ENCODE results near the gene ATXN1.
"Not testable (repeated sequence)": the region's sequence is repeated elsewhere in the genome, so short reads cannot be mapped to it uniquely, and the experiment has no call there.

Gene ATXN1

GRCh38 chr6:16480763-16481560 lies 280.3 kb downstream of the ATXN1 start:
- DNase-seq (ENCODE audit: low spot score) (no peak), FAIRE-seq (no peak)

DNA sequence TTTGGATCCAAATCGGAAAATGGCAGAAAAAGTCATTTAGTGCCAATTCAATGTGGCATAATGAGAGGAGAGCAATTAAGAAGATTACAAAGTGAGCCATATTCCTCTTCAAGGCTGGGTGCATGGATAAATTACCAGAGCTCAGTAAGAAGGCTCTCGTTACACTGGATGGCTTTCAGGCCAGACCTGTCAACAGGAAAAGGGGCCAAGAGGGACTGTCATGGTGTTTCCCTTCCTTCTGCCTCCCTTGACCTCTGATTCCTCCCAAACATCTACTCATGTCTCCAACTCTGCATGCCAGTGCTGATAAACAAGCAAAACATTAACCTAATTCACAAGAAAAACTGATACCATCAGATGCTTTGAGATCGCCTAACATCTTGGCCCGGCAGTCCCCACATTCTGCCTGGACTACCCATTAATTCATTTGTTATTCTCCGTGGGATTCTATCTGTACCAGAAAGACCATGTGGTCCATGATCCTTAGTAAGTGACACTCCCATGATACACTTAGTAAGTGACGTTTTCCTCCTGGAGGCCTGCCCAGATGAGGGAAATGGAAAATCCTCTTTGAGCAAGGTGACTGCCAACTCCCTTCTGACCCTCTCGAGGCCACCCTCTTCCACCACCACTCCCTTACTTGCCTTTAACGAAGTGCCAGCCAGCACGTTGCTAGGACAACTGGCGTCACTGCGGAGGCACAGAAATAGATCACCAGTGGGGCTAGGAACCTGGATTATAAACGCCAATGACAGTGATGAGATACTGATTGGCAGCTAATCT lies 283.7 kb downstream of the ATXN1 start:
- DNase-seq (ENCODE audit: low spot score) (no peak), FAIRE-seq (no peak)

DNA sequence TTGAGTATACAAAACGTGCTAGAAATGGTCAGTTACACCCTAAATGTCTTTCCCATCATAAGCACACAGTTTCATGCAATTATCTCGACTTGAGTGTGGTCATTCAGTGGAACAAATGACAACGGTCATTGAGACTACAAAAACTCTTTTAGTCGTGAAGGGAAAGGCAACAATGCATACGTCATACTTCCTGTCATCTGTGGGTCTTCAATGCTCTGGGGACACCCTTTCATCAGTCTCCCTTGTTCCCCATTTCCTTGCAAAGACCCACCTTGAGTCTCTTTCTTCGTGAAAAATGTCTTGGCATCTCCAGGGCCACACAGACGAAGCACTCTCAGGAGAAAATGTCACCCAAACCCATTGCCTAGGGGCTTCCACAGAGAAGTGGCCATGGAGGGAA lies 284.4 kb downstream of the ATXN1 start:
- DNase-seq (ENCODE audit: low spot score) = no peak
- no peak for FAIRE-seq

DNA sequence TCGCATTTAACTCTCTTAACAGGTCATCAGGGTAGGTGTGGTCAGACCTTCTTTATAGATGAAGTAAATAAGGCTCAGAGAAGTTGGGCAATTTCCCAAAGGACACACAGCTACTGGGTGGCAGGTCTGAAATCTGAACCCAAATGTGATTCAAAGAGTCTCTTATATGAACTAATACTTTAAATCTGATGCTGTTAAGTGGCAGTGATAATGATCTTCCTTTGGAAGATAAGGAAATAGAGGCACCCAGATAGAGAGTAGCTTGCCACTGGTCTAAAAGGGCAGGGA lies 285.8 kb downstream of the ATXN1 start:
- FAIRE-seq (no peak), DNase-seq (ENCODE audit: low spot score) (no peak)

- DNase-seq (ENCODE audit: low spot score) (no peak), FAIRE-seq (no peak)
These were observed 286.3 kb downstream of the ATXN1 start for GRCh38 chr6:16474772-16475493.

- FAIRE-seq (no peak), DNase-seq (ENCODE audit: low spot score) (no peak)
These were observed 287.1 kb downstream of the ATXN1 start for GRCh38 chr6:16473908-16474771.

DNA sequence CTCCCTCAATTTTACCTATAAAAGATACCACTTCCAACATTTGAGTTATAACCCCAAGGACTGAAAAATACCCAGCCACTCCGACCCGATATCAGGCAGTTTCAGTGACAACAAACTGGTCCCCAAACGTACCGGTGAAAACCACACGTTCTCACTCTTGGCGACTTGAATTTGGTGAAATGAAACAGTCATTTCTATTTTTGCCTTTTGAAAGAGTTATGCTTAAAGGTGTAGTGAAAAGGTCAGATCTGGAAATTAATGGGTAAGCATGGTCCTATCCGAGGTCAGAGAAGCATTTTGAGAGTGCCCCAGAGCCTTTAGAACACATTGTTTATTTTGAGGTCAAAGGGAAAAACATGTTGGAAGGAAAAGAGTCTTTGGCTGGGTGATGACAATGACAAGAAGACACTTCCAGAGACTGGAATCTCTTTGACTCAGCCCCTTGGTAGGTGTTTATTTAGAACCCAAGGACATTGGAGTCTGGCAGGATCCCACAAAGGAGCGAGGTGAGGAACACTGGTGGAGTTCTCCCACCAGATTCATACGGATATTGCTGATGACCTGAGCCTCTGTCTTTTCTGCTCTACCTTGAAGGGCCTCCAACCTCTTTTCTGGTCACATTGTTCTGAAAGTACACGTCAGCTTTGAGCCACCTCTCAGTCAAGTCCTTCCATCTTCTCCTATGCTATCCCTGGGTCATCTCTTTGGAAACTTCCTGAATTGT lies 287.9 kb downstream of the ATXN1 start:
- FAIRE-seq = no peak
- no peak for DNase-seq (ENCODE audit: low spot score)

DNA sequence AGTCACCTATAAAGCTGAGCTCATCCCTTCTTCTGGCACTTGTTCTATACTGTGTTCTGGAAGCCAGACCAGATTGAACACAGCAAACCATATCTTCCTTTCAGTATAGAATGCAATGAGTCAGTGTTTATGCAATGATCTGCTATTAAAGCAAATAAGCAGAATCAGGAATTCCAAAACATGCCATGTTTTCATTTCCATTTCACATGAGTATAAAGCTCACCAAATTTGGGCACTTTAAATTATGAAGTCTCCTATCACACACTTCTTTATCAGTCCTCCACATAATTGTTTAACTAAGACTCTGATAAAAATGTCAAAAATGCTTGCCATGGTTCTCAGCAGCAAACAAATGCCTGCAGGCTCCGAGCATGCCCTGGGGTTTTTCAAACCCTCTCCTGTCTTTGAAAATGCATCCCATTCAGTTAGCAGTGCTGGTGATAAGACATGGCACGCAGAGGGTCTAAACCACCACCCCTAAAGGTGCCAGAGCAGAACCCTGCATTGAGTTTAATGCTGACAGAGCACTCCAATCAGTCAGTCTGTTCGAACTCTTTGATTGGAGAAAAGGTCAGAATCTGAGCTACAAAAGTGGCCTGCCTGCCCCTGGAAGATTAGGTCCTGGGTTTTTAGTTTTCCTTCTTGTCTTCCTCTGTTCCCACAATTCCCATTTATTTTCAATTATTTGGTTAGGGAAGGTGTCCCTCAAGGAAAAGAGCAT lies 288.8 kb downstream of the ATXN1 start:
- FAIRE-seq (no peak), DNase-seq (ENCODE audit: low spot score) (no peak)

DNA sequence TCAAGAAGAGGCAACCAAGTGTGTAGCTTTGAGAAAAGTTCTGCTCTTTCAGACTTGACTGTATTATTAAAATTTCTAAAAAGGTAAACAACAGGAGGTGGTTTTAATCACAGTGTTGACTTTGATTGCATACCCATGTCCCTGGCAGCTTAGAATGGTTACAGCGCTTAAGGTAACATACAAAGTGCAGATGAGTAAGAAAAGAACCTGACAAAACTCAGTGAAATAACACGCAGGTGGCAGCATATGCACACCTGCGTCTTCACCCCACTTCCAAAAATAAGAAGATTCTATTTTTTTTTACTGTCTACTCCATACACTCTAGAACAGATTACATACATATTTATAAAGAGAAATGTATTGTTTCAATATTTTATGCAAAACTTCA lies 289.4 kb downstream of the ATXN1 start:
- FAIRE-seq = no peak
- DNase-seq (ENCODE audit: low spot score) = no peak

- DNase-seq (ENCODE audit: low spot score) = no peak
- no peak for FAIRE-seq
These were observed 289.9 kb downstream of the ATXN1 start for GRCh38 chr6:16471222-16471909.

DNA sequence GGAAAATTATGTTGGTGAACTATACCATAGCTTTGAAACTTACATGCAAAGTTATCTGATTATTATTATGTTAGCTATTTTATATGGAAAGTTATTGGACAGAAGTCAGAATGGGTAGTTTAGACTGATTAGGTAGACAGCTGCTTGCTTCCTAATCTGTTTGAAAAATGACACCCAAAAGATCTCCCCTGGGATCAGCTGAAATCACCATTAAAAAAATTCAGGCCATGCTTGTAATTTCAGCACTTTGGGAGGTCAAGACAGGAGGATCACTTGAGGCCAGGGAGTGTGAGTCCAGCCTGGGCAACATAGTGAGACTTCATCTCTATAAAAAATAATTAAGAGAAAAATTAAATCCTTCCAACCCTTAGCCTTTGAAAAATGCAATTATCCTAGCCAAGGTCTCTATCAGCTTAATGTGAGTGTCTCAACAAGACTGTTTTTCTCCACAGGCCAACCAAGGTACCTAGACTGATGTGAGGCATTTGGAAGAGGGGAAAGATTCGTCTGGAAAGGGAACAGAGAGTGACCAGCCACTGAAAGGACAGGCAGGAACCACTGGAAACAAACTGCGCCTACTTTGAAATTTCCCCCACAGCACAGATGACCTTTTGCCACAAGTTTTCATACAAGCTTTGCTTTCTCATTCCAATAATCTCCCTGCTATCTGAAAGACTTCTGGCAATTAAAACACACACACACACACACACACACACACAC lies 290.6 kb downstream of the ATXN1 start:
- DNase-seq (ENCODE audit: low spot score) (no peak), FAIRE-seq (no peak)

DNA sequence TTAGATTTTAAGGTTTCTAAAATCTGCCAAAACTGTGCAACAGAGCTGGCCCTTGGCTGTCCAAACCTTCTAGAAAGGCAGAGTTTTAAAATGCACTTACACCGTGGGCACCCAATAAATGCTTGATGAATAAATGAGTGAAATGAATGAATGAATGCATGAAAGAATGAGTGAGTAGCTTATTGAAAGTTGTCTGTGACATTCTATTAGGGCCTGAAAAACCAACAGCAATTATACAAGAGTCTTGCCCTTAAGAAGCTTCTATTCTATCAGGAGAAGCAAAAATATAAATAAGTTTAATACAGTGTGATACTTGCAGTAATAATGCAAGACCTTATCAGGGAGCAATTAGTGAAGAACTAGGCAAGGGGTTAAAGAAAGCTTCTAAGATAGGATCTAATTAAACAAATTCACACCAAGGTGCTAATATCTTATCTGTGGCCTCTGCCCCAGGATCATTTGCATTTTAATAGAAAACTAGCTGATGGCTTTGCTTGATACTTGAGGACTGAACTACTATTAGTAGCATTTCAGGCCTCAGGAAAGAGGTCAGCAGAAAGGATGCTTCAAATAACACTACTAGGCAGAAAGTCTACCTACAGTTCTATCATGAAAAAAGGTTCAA lies 292.2 kb downstream of the ATXN1 start:
- no peak for DNase-seq (ENCODE audit: low spot score)
- FAIRE-seq = no peak

DNA sequence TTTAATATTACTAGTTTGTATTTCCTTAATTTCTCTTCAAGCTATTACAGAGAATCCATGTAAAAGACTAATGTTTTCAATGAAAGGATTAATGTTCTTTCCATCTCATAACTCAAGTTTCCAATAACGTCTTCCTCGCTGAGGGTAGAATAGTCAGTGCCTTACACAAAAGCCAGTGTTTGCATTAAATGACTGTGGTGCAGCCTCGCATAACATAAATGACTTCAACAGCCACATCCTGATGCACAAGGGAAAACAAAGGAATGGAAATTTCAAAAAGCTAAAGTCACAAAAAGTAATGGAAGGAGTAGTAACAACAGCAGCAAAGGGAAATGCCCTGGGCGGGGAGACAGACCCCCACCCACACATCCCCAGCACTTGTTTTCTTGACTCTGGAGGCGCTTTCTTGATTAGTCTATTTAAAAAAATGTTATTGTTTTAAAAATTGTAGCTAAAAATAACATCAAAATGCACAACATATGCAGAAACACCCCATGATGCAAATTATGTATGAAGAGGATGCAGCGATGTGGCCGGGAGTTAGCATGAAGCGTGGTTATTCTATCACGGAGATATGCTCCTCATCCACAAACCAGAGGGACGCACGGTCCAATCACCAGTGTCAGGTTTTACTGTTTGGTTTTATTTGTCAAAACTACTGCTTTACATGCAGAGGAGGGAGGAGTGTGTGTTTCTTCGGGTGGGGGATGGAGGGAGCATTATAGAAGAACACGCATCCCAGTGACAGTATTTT lies 294.3 kb downstream of the ATXN1 start:
- FAIRE-seq = no peak
- DNase-seq (ENCODE audit: low spot score) = no peak

DNA sequence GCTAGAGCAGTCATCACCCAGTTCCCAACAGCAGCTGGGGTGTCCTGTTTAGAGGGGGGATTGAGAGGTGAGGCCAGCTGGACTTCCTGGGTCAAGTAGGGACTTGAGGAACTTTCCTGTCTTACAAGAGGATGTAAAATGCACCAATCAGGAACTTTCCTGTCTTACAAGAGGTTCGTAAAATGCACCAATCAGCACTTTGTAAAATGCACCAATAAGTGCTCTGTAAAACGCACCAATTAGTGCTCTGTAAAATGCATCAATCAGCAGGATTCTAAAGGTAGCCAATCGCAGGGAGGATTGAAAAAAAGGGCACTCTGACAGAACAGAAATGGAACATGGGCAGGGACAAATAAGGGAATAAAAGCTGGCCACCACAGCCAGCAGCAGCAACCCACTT lies 297.2 kb downstream of the ATXN1 start:
- no peak for FAIRE-seq
- no peak for DNase-seq (ENCODE audit: low spot score)

DNA sequence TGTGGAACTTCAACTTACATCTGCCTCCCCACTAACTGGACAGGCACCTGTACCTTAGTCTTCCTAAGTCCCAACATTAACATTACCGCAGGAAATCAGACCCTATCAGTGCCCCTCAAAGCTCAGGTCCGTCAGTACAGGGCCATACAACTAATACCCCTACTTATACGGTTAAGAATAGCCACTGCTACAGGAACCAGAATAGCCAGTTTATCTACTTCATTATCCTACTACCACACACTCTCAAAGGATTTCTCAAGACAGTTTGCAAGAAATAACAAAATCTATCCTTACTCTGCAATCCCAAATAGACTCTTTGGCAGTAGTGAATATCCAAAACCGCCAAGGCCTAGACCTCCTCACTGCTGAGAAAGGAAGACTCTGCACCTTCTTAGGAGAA lies 298.0 kb downstream of the ATXN1 start:
- not testable (repeated sequence) for FAIRE-seq; DNase-seq (ENCODE audit: low spot score)

DNA sequence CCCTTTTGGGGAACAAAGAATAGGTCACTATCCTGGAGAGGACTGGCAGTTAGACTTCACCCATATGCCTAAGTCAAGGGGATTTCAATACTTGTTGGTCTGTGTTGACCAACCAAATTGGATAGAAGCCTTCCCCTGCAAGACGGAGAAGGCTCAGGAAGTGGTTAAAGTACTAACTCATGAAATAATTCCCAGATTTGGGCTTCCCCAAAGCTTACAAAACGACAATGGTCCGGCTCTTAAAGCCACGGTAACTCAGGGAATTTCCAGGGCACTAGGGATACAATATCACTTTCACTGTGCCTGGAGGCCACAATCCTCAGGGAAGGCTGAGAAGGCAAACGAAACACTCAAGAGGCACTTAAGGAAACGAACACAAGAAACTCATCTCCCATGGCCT lies 299.8 kb downstream of the ATXN1 start:
- no peak for FAIRE-seq

DNA sequence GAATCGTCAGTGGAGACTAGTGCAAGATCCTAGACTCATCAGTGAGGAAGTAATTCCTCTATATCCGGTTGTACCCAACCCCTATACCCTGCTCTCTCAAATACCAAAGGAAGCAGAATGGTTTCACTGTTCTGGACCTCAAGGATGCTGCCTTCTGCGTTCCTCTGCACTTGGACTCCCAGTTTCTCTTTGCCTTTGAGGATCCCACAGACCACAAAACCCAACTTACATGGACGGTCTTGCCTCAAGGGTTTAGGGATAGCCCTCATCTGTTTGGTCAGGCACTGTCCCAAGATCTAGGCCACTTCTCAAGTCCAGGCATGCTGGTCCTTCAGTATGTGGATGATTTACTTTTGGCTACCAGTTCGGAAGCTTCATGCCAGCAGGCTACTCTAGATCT lies 301.8 kb downstream of the ATXN1 start:
- not testable (repeated sequence) for DNase-seq (ENCODE audit: low spot score); FAIRE-seq

More for the DNA sequence above, 299.8 kb downstream of the ATXN1 start:
- no peak for DNase-seq (ENCODE audit: low spot score)

DNA sequence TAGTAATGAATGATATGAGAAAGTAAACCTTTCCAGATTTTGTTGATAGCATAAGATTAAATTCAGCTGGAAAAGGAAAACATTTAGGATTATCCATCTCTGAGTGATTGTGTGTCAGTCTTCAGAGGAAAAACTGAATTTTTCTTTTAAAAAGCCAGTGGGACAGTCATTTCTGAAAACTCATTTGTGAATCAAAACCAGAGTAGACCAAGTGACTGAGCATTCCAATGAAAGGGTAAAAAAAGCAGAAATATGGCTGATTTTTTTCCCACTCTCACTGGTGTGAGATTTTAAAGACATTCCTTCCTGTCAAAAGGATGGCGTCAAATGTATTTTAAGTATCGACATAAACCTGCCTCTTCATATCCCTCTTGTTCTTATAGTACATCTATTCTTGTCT lies 308.9 kb downstream of the ATXN1 start:
- DNase-seq (ENCODE audit: low spot score) = no peak
- FAIRE-seq = no peak
